Measurements from ENCODE around the gene FST.

FST gene

DNA sequence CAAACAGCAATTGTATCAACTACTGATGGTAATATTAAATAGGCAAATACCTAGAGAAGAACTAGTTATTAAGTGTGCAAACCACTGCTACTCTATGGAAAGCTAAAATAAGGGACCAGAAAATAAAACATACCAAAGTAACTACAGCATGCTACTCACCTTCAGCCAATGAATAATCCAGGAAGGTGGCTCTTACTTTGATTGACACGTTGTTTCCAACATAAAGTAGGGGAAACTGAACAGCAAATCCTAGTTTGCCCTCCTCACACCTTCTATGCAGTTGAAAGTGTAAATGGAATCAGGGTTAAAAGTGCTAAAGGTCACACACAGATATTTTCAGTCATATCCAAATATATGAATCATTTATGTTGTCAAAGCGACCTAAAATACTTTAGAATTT is 5.1 kb upstream of the FST start:
- no peak for DNase-seq (ENCODE audit: low read depth)

DNA sequence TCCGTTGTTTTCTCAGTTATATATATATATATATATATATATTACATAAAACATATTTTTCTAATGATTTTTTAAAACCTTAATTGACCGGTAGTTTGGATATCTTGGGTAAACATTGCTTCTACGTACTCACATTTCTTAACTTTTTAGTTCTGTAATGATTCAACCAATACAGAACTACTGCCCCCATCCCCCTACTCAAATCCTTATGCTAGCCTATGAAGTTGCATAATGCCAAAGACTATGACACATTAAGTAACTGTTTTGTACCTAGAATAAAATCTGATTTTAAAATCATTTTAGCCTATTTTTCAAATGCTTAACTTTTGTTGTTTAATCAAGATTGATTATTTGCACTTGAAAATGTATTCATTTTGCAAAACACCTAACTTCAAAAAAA is 4.4 kb upstream of the FST start:
- DNase-seq (ENCODE audit: low read depth), result no peak

DNA sequence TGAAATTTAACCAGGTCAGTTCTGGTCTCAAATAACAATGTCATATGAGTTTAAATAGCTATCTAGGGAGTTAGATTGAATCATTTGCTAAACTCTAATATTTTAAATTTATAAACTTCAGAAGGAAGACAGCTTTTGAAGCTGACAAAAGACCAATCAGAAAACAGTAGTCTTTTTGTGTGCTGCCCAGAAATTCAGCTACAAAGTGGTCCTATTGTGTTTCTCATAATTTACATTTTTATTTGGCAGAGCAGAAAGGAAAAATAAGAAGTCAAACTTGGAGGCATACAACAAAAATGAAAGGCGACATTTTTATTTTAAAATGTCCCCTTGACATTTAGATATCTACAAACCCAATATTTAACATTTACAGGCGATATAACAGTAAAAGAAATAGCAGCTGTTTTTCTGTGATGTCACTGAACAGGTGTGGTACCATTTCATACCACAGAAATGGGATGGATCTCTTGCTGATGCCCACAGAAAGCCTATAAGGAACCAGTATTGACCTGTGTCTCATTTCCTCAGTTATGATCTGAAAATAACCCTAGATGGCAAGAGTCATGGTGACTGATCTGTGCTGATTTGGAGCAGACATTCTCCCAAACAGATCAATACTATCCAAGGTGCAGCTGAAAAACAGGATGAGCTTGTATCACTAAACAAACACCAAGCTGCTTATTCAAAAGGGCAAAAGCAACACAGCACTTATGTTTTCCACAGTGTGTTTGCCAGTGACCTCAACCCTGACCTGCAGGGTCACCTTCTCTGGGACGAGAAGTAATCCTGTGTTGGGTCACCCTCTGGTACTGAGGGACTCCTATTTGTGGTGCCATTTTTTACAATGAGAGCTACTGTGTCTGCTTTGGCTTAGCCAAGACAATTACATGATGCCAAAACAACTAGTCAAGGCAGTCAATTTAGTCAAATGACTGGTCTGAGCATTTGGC is 3.6 kb upstream of the FST start:
- DNase-seq (ENCODE audit: low read depth), result no peak

DNA sequence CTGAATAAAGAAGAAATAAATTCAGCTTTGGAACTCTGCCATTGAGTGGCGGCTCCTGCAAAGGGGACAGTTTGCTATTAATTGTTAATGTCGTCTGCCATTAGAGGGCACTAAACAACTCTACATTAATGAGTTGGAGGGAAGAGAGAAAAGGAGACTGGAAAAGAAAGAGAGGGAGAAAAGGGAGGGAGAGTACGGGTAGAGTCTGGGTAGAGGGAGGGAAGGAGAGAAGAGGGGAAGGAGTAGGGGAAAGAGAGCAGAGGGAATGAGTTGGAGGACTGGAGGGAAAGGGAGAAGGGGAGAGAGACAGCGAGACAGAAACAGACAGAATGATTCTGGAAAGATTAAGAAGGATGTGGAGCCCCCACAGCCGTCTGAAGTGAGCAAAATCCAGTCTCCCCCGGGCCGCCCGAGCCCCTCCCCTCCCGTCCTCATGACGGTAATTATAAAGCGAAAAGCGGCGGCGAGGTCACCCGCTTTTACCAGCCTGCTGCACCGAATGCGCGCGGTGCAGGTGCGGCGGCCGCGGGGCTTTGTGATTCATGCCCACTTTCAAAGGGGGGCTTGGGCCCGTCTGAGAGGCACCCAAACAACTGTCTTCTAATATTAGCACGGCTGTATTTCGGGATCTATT is 1.9 kb upstream of the FST start:
- peak; percentile 53 for DNase-seq (ENCODE audit: low read depth)

DNA sequence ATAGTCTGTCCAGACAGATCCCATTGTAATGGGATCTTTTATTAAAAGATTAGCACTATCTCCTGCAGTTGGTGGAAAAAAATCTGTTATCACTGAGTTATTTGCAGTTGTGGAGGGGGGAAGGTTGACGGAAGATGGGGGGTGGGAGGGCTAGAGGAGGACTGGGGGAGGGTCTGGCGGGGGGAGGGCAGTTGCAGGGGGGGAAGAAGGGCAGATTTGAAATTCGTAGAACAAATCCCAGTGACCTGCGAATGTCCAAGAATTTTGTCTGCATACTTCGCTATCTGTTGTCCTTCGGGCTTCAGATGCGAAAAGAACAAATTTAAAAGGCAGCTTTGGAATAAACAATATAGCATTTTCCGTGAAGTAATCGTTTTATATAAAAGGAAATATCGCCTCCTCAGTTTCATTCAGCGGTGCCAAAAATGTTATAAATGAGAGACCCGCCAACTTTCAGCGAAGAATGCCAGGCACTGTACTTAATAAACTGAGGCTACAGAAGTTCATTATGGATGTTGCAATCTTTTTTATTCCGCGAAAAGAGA is 1.3 kb upstream of the FST start:
- DNase-seq (ENCODE audit: low read depth), result no peak

DNA sequence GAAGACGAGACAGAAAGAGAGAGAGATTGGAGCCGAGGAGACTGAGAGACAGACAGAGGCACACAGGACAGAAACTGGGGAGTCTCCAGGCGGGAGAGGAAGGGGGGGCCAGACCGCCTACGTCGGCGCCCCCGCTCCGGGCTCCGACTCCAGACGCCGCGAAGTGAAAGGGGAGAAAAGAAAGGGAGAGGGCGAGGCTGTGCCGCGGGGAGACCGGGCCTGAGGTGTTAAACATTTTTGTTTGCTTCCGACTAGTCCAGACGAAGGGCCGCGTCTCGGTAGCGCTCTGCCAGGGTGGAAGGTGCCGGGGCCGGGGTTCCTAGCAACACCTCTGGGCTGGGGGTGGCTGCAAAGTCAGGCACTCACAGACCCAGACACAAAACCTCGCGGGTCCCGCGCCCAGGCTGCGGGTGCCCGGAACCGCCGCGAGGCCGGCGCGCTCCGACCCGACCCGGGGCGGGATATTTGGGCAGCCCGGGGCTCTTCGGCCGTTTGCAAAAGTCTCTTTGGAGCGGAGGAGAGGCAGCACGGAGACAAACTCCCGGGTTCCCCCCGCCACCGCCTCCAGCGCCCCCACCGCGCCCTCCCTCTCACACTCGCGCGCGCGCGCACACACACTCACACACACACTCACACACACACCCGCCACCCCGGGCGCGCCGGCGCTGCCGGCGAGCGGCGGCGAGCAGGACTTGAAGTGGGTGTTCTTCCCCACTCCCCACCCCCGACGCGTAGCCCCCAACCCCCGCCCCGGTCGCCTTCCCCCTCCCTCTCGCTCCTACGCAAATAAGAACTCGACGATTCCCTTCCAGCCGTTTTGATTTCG is 626 bp upstream of the FST start:
- DNase-seq (ENCODE audit: low read depth), result no peak

DNA sequence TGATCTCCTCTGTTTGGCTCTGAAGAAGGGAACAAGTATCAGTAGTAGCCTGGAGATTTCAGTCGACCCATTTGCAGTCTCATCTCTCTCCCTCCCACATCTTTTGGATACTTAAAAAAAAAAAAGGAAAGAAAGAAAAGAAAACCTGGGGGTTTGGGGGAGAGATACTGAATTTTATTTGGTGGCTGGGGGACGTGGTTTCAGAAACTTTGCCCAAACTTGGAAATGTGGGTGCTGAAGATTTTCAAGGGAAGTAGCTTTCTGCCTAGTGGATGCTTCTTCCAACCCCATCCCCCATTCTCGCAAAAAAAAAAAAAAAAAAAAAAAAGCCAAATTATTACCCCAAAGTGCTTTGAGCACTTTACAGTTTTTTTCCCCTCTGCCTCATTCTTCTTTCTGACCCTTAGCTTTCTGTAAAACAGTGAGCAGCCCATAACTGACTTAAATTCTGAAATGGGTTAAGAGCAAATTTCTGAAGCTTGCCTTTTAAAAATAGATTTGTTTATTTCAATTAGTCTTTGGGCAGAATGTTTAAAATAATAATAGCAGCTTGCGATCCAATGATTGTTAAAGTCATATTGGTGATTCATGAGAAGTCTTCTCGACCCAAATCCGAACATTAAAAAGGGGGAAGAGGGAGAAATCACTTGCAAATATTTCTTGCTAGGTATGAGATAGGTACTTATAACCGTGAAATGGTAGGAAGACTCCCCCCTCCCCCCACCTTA is 894 bp downstream of the FST start:
- no peak for DNase-seq (ENCODE audit: low read depth)

DNA sequence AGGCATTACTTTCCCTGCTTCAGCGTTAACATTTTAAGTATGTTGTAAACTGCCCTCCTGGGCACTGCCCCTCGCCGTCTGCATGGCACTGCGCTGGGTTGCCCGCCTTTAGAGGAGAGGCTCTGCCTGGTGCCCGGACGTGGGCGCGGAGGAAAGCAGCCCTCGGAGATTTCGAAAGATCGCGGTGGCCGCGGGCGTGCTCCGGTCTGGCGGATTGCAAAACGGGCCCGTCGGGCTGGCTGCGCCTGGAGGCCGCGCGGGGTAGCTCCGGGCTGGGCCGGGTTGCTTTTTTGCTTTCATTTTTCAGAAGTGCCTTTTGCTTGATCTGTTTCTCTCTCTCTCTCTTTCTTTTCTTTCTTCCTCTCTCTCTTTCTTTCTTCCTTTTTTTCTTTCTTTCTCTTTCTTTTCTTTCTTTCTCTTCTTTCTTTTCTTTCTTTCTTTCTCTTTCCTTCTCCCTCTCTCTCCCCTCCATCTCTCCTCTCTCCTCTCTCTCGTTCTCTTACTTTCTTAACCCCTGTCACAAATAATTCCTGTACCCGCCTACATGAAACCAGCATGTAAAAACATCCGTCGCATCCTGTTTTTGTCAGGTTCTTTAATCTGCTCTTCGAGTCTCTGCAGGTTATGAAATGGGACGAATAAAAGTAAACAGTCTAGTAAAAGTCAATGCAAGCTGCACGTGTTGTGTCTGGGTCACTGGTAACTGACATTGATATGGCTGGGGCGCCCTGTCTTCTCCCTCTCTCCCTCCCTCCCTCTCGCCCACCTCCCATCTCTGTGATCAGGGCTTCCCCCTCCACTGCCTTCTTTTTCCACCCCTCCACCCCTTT is 1.7 kb downstream of the FST start:
- no peak for DNase-seq (ENCODE audit: low read depth)

DNA sequence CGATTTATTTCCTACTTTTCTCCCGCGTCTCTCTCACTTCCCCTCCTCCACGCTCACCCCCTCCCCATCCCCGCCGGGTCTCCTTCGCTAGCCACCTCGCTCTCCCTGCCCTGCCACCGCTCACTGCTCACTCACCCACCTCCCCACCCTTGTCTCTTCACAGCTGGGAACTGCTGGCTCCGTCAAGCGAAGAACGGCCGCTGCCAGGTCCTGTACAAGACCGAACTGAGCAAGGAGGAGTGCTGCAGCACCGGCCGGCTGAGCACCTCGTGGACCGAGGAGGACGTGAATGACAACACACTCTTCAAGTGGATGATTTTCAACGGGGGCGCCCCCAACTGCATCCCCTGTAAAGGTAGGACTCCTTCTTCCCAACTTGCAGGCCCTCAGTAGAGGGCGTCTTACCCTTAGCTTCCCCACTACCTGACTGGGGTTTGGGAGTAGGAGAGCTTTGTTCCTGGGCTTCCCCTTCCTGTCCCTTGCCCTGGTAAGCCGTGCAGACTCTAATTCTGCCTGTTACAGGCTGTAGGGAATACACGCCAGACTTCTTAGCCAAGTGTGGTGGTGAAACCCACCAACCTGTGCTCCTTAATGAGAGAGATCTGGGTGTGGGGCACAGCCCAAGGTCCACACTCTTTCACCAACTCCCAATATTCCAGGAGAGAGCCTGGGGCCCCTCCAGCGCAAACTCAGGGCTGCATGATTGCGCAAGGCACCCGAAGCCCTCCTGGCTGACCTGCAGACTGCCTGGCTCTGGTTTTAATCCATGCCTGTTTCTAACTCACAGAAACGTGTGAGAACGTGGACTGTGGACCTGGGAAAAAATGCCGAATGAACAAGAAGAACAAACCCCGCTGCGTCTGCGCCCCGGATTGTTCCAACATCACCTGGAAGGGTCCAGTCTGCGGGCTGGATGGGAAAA is 2.5 kb downstream of the FST start:
- DNase-seq (ENCODE audit: low read depth), result no peak

DNA sequence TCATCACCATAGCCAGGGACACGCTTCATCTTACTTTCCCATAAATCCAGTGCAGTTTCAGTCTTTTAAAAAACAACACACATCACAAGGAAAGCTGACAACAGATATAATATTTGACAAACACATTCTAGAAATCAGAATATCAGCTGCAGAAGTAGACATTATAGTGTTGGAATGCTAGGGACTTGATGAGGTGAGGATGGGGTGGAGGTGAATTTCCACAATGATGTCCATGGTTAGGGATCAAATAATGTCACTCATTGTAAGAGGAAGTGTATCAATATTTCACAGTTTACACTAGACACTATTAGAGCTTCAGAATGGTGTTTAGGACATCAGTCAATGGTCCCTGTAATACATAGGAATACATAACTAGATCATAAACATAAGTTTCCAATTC is 7.0 kb downstream of the FST start:
- no peak for DNase-seq (ENCODE audit: low read depth)

DNA sequence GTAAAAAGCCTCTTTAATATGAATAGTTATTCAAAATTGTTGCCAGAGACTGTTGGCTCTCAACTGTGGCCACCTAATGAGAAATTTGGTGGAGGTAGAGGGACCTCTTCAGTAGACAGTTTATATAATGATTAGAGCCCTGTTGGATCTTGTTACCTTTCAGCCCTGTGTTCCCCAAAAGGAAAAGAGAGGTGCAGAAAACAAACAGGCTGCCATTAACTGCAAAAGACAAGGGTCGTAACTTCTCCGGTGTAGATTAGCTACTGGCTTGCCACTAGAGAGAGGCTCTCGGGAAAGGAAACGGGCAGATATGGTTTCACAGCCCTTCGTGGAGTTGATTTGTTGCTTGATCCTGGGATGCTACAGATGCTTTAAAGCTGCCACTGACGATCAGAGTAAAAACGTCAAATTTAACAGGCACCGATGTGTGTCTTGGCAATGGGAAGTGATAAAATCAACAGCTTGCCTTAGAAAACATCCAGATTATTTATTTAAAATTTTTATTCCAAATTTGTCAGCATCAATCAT is 7.8 kb downstream of the FST start:
- no peak for DNase-seq (ENCODE audit: low read depth)

DNA sequence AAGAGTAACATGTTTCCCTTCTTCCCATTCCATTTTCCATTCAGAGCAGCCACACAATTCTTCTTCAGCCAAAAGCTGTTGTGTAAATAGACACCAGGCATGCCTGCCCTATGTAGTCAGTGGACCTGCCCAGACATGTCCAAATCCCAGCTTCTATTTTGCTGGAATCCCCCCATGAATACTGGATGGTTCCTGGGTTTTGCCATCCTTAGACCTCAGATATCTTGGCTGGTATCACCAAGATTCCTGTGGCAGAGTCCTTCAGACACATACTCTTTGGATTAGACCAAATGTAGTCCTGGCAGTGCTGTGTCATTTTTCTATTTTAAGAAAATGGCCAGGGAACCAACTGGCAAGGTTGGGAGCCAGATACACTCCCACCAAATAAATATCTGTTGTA is 10.3 kb downstream of the FST start:
- DNase-seq (ENCODE audit: low read depth), result no peak

DNA sequence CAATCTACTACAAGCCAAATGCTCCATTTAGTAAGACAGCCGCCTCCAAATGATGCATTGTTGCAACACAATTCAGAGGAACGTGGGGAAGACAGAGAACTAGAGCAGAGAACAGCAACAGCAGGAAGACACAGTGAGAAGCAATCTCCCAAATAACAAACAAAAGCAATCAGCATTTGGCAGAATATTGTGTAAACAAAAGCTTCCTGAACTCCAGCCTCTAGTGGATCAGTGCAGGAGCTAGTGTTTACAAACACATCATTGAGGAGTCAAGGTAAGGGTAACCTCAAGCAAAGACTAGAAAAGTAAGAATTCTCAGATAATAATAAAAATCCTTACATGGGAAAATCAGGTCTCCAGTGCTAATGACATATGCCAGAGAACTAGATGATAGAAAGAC is 20.6 kb downstream of the FST start:
- DNase-seq (ENCODE audit: low read depth), result no peak

DNA sequence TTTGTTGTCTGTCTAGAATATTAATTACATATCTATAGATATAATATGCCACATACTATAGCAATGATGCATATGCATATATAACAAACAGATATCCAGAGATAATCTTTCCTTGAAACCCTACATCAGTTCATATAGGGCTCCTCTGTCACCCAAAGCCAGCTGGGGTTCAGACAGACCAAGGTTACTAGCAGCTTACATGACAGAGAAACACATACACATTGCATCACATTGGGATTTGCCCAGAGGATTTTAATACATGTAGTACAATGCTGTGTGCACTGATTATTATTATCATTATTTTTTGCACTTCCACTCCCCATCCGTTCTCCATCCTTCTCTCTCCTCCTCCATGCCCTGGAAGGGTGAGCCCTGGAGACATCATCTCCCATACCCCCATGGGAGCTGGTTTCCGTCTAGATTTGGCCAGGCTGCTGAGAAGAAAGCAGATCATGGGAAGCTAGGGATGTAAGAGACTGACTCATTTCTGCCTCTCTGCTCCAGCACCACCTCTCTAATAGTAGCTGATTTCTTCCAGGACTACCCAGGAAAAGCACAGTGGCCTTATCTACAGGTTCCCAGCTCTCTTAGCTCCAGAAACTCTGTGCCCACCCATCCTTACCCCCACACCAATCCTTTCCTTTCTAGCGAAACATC is 23.3 kb downstream of the FST start:
- DNase-seq (ENCODE audit: low read depth), result no peak

DNA sequence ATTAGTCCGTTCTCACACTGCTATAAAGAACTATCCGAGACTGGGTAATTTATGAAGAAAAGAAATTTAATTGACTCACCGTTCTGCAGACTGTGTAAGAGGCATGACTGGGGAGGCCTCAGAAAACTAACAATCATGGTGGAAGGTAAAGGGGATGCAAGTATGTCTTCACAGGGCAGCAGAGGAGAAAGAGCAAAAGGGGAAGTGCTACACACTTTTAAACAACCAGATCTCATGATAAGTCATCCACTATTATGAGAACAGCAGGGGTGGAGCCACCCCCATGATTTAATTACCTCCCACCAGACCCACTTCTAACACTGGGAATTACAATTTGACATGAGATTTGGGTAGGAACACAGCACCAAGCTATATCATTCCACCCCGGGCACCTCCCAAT is 26.6 kb downstream of the FST start:
- DNase-seq (ENCODE audit: low read depth), result no peak

DNA sequence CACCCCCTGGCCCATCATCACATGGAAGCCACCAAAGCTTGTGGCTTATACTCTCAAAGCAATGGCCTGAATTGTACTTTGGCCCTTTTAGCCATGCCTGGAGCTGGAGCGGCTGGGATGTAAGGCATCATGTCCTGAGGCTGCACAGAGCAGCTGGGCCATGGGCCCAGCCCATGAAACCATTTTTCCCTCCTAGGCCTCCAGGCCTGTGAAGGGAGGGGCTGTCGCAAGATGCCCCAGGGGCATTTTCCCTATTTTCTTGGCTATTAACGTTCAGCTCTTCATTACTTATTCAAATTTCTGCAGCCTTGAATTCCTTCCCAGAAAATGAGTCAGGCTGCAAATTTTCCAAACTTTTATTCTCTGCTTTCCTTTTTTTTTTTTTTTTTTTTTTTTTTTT is 27.7 kb downstream of the FST start:
- no peak for DNase-seq (ENCODE audit: low read depth)

DNA sequence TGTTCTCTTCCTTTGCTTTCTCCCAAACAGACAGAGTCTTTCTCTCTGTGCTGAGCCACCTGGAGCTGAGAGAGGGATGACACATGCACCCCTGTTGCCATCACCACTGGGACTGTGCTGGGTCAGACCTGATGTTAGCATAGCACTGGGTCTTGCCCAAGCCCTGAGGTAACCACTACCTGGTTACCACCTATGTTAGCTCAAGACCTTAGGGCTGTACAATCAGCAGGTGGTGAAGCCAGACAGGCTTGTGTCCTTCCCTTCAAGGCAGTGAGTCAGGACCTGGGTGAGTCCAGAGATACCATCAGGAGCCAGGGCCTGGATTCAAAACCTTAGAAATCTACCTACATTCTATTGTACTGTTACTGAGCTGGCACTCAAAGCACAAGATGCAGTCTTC is 32.1 kb downstream of the FST start:
- no peak for DNase-seq (ENCODE audit: low read depth)

DNA sequence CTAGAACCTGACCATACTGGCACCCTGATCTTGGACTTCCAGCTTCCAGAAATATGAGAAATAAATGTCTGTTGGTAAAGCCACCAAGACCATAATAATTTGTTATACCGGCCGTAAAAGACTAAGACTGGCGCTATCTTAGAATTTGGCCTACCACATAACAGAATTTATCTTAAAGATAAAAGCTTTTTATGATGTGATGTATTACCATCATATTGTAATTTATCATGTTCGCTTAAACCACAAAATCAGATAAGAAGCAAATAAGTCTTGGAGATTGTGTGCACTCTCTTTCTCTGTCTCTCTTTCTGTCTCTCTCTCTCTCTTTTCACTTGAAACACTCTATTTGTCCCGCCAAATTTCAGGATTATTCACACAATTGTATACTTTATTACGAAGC is 35.6 kb downstream of the FST start:
- DNase-seq (ENCODE audit: low read depth), result no peak

DNA sequence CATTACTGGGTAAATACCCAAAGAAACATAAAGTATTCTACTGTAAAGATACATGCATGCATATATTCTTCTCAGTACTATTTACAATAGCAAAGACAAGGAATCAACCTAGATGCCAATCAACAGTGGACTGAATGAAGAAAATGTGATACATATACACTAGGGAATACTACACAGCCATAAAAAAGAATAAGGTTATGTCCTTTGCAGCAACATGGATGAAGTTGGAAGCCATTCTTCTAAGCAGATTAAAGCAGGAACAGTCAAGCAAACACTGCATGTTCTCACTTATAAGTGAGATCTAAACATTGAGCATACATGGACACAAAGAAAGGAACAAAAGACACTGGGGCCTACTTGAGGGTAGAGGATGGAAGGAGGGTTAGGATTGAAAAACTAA is 40.4 kb downstream of the FST start:
- DNase-seq (ENCODE audit: low read depth), result no peak

All from fibroblast of the conjunctiva (primary cell).